Left lung (tissue), 10 donors: ENCODE results near the gene SMARCA2. TPM values are rescaled to one million over a fixed set of nuclear protein-coding genes. Genes with fewer than 3 reads are reported as not detected.

Experiments used
- ATAC-seq: fragments of 200-7000 bp; cut with Tn5 transposase; one replicate; pipeline ENCODE4 v1.9.1; 2020; ENCODE audit warnings: moderate library complexity
- DNase-seq, 4 donors: peaks; one replicate each; pipeline ENCODE4 v3.0.0-alpha.2; 2013 to 2020
- H3K27ac ChIP-seq, 2 donors: fragments of 200-600 bp; sonication (generic) in 1 of 2; one replicate each; pipeline versions ENCODE4 v1.5.0 to v1.8.0; 2020 to 2021
- H3K27me3 ChIP-seq, 2 donors: fragments of 200-600 bp; sonication (generic) in 1 of 2; one replicate each; pipeline versions ENCODE4 v1.5.0 to v1.8.0; 2020 to 2021
- H3K36me3 ChIP-seq, 2 donors: fragments of 200-600 bp; sonication (generic) in 1 of 2; one replicate each; pipeline versions ENCODE4 v1.5.0 to v1.8.0; 2020 to 2021
- H3K4me1 ChIP-seq, 2 donors: fragments of 200-600 bp; one replicate each; pipeline ENCODE4 v1.8.0; 2021
- H3K4me3 ChIP-seq, 2 donors: fragments of 200-600 bp; sonication (generic) in 1 of 2; one replicate each; pipeline versions ENCODE4 v1.5.0 to v1.8.0; 2020 to 2021; ENCODE audit warnings: mild to moderate bottlenecking in 1 of 2
- H3K9me3 ChIP-seq, 2 donors: fragments of 200-600 bp; sonication (generic) in 1 of 2; one replicate each; pipeline versions ENCODE4 v1.5.0 to v1.8.0; 2020 to 2021
- intact Hi-C, 2 donors: fragments of 100-400 bp; cut with DNase I; formaldehyde crosslinking; loops; one replicate each; pipeline versions ENCODE4 v1.11.2 to v1.14.2; 2022
- polyA plus RNA-seq, 6 donors: library from polyadenylated mRNA; unstranded; fragments of 120-200 nt; gene quantifications; one replicate each; pipeline ENCODE4 v1.2.1, GENCODE V29; 2013; ENCODE audit not compliant: insufficient read length in 6 of 6
- total RNA-seq, 2 donors: library from RNA; stranded (reverse); fragmentation: NEBNext Ultra II Directional; extraction: Animal tissue kit (Norgen Biotek cat#: 25700); gene quantifications; one replicate each; pipeline ENCODE4 v1.2.1, GENCODE V29; 2021
- TF ChIP-seq, protein P1 (sequence below), 2 donors: fragments of 200-600 bp; sonication (generic) in 1 of 2; IDR thresholded peaks; one replicate each; pipeline versions ENCODE4 v1.5.0 to v1.8.0; 2021; ENCODE audit warnings: antibody characterized with exemption in 2 of 2
- donor health status: DM: no; HTN: yes; CAD: no.
- donor health status: DM: no; HTN: no; CAD: no.

The SMARCA2 gene
- total and polyA plus RNA-seq, 8 donors: 110 to 207 (median 152) TPM

- ATAC-seq: peak; percentile 3
- intact Hi-C loops: no loop called here
- H3K27ac ChIP-seq: peak overlapping the region in 1 of 2 donors; percentile 78
These were observed 226.3 kb downstream of the SMARCA2 start for GRCh38 chr9:2241461-2241835.

DNA sequence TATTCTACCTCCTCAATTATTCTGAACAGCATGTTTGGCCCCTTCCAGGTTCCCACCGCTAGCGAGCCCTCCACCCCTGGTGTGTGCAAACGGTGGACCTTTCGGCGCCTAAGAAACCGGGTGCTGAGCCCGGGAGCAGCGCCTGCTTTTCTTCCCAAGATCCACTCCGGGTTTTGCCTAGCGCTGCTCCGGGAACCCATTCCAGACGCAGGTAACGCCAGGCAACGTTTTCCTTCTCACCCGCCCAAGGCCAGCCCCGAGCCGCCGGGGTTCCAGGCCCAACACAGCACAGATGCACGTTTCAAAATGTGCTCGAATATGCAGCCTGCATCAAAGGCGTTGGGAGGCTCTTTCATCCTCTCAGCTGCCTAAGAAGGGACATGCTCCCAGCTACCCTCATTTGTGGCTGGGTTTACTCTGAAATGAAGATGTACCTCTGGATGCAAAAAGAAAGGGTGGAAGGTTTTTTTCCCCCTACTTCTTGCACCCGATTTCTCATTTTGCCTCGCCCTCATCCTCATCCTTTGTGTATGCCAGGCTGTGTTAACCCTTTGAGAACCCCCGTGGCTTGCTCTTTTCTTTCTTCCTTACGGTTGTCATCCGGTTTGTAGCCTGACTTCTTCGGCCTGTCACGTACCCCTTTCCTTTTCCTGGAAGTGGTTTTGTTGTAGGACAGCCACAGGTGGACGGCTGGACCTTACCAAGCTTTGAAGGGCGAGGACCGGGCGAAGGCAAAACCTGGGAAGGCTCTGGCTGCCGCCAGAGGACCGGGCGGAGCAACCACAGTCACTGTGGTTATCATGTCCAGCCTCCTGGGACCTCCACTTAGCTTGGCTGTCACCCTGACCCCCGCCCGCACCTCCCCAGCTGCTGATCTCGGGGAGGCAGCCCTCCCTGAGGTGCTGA is 226.9 kb downstream of the SMARCA2 start:
- peak; percentile 84 to 95 (median 90) for DNase-seq
- ATAC-seq: peak; percentile 97
- H3K4me1 ChIP-seq: peaks cover 7 to 11% of the 10 kb centered on the region in 2 donors
- peak overlapping the region; percentile 46 to 50 for H3K4me3 ChIP-seq
- no peaks in the 10 kb centered on the region for H3K36me3 ChIP-seq
- H3K27me3 ChIP-seq: no peaks in the 10 kb centered on the region
- H3K27ac ChIP-seq: peak overlapping the region; percentile 49 to 78
- intact Hi-C loops: no loop called here
- TF ChIP-seq, protein P1, sequence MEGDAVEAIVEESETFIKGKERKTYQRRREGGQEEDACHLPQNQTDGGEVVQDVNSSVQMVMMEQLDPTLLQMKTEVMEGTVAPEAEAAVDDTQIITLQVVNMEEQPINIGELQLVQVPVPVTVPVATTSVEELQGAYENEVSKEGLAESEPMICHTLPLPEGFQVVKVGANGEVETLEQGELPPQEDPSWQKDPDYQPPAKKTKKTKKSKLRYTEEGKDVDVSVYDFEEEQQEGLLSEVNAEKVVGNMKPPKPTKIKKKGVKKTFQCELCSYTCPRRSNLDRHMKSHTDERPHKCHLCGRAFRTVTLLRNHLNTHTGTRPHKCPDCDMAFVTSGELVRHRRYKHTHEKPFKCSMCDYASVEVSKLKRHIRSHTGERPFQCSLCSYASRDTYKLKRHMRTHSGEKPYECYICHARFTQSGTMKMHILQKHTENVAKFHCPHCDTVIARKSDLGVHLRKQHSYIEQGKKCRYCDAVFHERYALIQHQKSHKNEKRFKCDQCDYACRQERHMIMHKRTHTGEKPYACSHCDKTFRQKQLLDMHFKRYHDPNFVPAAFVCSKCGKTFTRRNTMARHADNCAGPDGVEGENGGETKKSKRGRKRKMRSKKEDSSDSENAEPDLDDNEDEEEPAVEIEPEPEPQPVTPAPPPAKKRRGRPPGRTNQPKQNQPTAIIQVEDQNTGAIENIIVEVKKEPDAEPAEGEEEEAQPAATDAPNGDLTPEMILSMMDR (IDR thresholded peaks at IDR 0.05): no peak
- no peaks in the 10 kb centered on the region for H3K9me3 ChIP-seq

More at GRCh38 chr9:2241461-2241835, 226.3 kb downstream of the SMARCA2 start:
- H3K4me3 ChIP-seq: peak overlapping the region; percentile 46 to 50
- TF ChIP-seq, protein P1 (IDR thresholded peaks at IDR 0.05): peak in 1 of 2 donors; percentile 19
- H3K27me3 ChIP-seq: no peaks in the 10 kb centered on the region
- H3K9me3 ChIP-seq: no peaks in the 10 kb centered on the region
- peak in 3 of 4 donors; percentile 69 to 86 (median 74) for DNase-seq
- H3K4me1 ChIP-seq: peaks cover 7 to 11% of the 10 kb centered on the region in 2 donors
- no peaks in the 10 kb centered on the region for H3K36me3 ChIP-seq

- peak overlapping the region; percentile 46 to 50 for H3K4me3 ChIP-seq
- intact Hi-C loops: no loop called here
- TF ChIP-seq, protein P1 (IDR thresholded peaks at IDR 0.05): no peak
- peak in 1 of 4 donors; percentile 33 for DNase-seq
- no peaks in the 10 kb centered on the region for H3K27me3 ChIP-seq
- H3K4me1 ChIP-seq: peaks cover 7 to 11% of the 10 kb centered on the region in 2 donors
- H3K27ac ChIP-seq: no peak overlapping the region
- no peaks in the 10 kb centered on the region for H3K9me3 ChIP-seq
- ATAC-seq: peak; percentile 34
- no peaks in the 10 kb centered on the region for H3K36me3 ChIP-seq
These were observed 227.7 kb downstream of the SMARCA2 start for GRCh38 chr9:2242831-2243330.
